HG02759 (cell line): ENCODE measurements around the gene CLEC9A.

Source experiments
- ATAC-seq: cut with Tn5 transposase; IDR thresholded peaks from one replicate; pipeline ENCODE4 v1.9.1; 2021; ENCODE audit warnings: mild to moderate bottlenecking, moderate library complexity; ENCODE audit not compliant: unreplicated experiment

Gene CLEC9A

DNA sequence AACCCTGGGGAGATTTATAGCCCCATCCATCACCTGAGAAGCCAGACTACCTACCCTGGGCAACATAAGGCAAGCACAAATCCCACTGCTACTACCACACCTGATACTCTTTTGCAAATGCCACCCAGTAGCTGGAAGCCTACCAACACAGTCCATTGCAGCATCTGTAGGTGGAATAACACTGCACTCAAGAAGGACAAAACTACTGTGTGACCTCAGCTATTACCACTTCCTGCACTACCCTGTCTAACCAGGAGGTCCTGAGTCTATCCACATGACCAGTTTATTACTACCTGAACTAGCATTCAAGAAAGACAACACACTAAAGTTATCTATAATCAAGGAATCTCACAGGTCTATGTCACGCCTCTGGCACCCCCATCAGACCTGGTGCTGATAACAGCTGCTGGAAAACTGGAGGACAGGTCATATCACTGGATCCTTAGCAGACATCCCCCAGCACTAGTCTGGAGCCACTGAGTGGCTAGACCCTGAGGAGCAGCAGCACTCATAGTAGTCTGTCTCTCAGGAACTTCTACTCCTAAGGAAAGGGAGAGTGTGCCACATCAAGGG is 71.3 kb downstream of the CLEC9A start:
- ATAC-seq, result no peak

DNA sequence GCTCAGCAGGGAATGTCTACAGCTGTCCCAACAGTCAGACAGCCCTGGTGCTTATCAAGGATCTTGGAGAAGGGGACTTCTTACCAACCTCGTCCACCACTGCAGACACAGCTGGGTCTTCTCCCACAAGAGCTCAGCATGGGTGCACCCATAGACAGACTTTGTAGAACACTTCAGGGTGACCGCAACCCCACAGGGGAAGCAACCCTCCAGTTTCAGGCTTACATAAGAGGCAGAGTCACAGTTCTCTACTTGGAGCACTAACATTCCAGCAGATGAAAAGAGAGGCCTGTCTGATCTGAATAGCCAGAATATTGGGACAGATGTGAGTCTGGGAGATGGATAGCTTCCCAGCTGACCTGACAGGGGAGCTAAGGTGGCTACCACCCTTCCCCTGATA is 71.8 kb downstream of the CLEC9A start:
- ATAC-seq, result no peak

DNA sequence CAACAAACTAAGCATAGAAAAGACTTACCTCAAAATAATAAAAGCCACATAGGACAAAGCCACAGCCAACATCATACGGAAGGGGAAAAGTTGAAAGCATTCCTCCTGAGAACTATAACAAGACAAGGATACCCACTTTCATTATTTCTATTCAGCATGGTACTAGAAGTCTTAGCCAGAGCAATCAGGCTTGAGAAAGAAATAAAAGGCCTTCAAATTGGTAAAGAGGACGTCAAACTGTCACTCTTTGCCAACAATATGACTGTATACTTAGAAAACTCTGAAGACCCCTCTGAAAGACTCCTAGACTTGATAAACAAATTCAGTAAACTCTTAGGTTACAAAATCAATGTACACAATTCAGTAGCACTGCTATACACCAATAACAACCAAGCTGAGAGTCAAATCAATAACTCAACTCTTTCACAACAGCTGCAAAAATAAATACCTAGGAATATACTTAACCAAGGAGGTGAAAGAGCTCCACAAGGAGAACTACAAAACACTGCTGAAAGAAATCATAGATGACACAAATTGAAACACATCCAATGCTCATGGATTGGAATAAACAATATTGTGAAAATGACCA is 79.9 kb downstream of the CLEC9A start:
- ATAC-seq, result no peak

DNA sequence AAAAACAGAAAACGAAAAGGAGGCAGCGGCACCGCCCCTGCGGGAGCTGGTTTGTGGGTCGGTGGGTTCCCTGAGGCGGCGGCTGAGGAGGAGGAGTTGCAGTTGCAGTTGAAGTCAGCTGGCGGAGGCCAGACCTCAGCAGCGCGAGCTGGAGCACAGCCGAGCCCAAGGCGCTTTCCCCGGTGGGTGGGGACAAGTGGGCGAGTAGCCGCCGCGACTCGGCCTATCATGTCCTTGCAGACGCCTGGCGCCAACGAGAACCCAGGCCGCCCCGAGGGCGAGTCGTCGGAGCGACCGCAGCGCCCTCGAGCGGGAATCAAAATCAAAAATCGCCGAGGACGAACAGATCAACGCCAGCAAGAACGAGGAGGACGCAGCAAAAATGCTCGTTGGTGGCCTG is 81.0 kb downstream of the CLEC9A start:
- ATAC-seq, result no peak

DNA sequence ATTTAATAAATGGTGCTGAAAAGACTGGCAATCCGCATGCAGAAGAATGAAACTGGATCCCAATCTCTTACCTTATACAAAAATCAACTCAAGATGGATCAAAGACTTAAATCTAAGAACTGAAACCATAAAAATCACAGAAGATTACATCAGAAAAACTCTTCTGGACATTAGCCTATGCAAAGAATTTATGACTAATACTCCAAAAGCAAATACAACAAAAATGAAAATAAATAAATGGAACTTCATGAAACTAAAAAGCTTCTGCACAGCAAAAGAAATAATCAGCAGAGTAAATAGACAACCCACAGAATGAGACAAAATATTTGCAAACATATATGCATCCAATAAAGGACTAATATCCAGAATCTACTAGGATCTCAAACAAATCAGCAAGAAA is 82.6 kb downstream of the CLEC9A start:
- ATAC-seq, result no peak

DNA sequence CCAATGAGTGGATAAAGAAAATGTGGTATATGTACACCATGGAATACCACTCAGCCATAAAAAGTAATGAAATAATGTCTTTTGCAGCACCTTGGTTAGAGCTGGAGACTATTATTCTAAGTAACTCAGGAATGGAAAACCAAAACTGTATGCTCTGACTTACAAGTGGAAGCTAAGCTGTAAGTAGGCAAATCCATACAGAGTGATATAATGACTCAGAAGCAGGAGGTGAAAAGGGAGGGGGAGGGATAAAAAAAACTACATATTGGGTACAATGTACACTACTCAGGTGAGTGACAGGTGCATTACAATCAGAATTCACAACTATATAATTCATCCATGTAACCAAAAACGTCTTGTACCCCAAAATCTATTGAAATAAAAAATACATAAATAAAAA is 83.4 kb downstream of the CLEC9A start:
- no peak for ATAC-seq

DNA sequence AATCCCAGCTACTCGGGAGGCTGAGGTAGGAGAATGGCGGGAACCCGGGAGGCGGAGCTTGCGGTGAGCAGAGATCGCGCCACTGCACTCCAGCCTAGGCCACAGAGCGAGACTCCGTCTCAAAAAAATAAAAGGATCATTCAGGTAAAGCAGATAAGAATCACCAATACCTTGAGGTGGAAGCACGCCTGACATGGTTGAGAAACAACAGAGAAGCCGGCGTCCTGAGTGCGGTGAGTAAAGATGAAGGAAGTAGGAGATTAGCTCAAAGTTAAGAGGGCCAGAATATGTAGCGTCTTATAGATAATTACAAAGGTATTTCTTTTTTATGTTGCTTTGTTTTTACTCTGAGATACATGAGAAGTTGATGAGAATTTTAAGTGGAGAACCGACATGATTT is 84.8 kb downstream of the CLEC9A start:
- ATAC-seq, result no peak
